GM23338 (cell line): ENCODE measurements around the gene P2RX7. TPM values are rescaled to one million over a fixed set of nuclear protein-coding genes. Genes with fewer than 3 reads are reported as not detected.

Experiments used
- ATAC-seq: fragments of 200-7000 bp; cut with Tn5 transposase; 3 replicates; pipeline ENCODE4 v1.9.1; 2020
- DNase-seq: peaks from one replicate; pipeline ENCODE4 v3.0.0-alpha.2; 2015; ENCODE audit warnings: low spot score
- H2AFZ ChIP-seq: fragments of 200-600 bp; sonication (generic); 2 replicates; pipeline ENCODE4 v1.8.0; 2016; ENCODE audit warnings: antibody characterized with exemption, mild to moderate bottlenecking, moderate library complexity
- H3F3A ChIP-seq: fragments of 200-600 bp; sonication (generic); replicated peaks from 2 replicates; pipeline ENCODE4 v1.8.0; 2017; ENCODE audit warnings: antibody characterized with exemption, mixed run types, low read depth
- H3K27ac ChIP-seq: fragments of 200-600 bp; sonication (generic); 2 replicates; pipeline ENCODE4 v1.6.1; 2016; ENCODE audit warnings: low read depth
- H3K27me3 ChIP-seq: fragments of 200-600 bp; sonication (generic); 2 replicates; pipeline ENCODE4 v1.8.0; 2016; ENCODE audit warnings: mild to moderate bottlenecking, mixed run types, moderate library complexity; ENCODE audit not compliant: insufficient read depth
- H3K36me3 ChIP-seq: fragments of 200-600 bp; sonication (generic); 2 replicates; pipeline ENCODE4 v1.8.0; 2016; ENCODE audit warnings: mild to moderate bottlenecking; ENCODE audit not compliant: insufficient read depth
- H3K4me1 ChIP-seq: fragments of 200-600 bp; sonication (generic); 2 replicates; pipeline ENCODE4 v1.8.0; 2016; ENCODE audit warnings: mild to moderate bottlenecking, moderate library complexity; ENCODE audit not compliant: insufficient read depth
- H3K4me2 ChIP-seq: fragments of 200-600 bp; sonication (generic); 2 replicates; pipeline ENCODE4 v1.7.1; 2017; ENCODE audit warnings: mixed run types
- H3K4me3 ChIP-seq: fragments of 200-600 bp; sonication (generic); 2 replicates; pipeline ENCODE4 v1.6.1; 2016; ENCODE audit warnings: mixed run types
- H3K79me2 ChIP-seq: fragments of 200-600 bp; sonication (generic); replicated peaks from 2 replicates; pipeline ENCODE4 v1.8.0; 2017; ENCODE audit warnings: mild to moderate bottlenecking; ENCODE audit not compliant: insufficient read depth
- H3K9me2 ChIP-seq: fragments of 200-600 bp; sonication (generic); 2 replicates; pipeline ENCODE4 v1.8.0; 2017; ENCODE audit not compliant: insufficient read depth
- H4K20me1 ChIP-seq: fragments of 200-600 bp; sonication (generic); replicated peaks from 2 replicates; pipeline ENCODE4 v1.8.0; 2017; ENCODE audit warnings: mild to moderate bottlenecking; ENCODE audit not compliant: insufficient read depth
- H3K27ac Mint-ChIP-seq: 2 replicates; pipeline ENCODE4 v1.8.0; 2020; ENCODE audit warnings: inconsistent platforms, mild to moderate bottlenecking, moderate library complexity, mixed read lengths
- H3K27me3 Mint-ChIP-seq: 3 replicates; pipeline ENCODE4 v1.8.0; 2022; ENCODE audit warnings: low read depth, mild to moderate bottlenecking, moderate library complexity, mixed read lengths, inconsistent platforms; ENCODE audit not compliant: insufficient read depth, poor library complexity
- H3K36me3 Mint-ChIP-seq: 3 replicates; pipeline ENCODE4 v1.8.0; 2021; ENCODE audit warnings: low read depth, mild to moderate bottlenecking, inconsistent platforms, moderate library complexity, mixed read lengths
- H3K4me1 Mint-ChIP-seq: 3 replicates; pipeline ENCODE4 v1.8.0; 2020; ENCODE audit warnings: mild to moderate bottlenecking, inconsistent platforms, mixed read lengths
- H3K4me3 Mint-ChIP-seq: 3 replicates; pipeline ENCODE4 v1.8.0; 2021; ENCODE audit warnings: moderate library complexity, mild to moderate bottlenecking, inconsistent platforms, mixed read lengths
- H3K9me3 Mint-ChIP-seq: 3 replicates; pipeline ENCODE4 v1.8.0; 2020; ENCODE audit warnings: moderate library complexity, mild to moderate bottlenecking, inconsistent platforms, mixed read lengths
- CREB1 ChIP-seq: fragments of 250-450 bp; sonication (Bioruptor Pico); IDR thresholded peaks from 2 replicates; pipeline ENCODE4 v1.5.0; 2020; ENCODE audit warnings: low read depth, mild to moderate bottlenecking, moderate library complexity
- EZH2phosphoT487 ChIP-seq: fragments of 200-600 bp; sonication (generic); IDR thresholded peaks from one replicate; pipeline ENCODE4 v1.8.1; 2018; ENCODE audit warnings: antibody characterized with exemption; ENCODE audit not compliant: unreplicated experiment
- JUNB ChIP-seq: IDR thresholded peaks from one replicate; pipeline ENCODE4 v1.6.1; 2016; ENCODE audit warnings: antibody characterized with exemption; ENCODE audit not compliant: unreplicated experiment
- REST ChIP-seq: IDR thresholded peaks from one replicate; pipeline ENCODE4 v1.6.1; 2018; ENCODE audit warnings: antibody characterized with exemption; ENCODE audit not compliant: unreplicated experiment
- ZNF114 ChIP-seq: fragments of 250-450 bp; sonication (Bioruptor Pico); IDR thresholded peaks from 2 replicates; pipeline ENCODE4 v1.5.0; 2020; ENCODE audit warnings: mild to moderate bottlenecking, moderate library complexity
- ZNF331 ChIP-seq: fragments of 250-450 bp; sonication (Bioruptor Pico); IDR thresholded peaks from 2 replicates; pipeline ENCODE4 v1.5.0; 2020; ENCODE audit warnings: low read depth, mild to moderate bottlenecking, moderate library complexity
- polyA plus RNA-seq: library from polyadenylated mRNA; unstranded; fragments of >200 nt; fragmentation: Nextera tagmentation; extraction: Ambion mirVana; gene quantifications from 2 replicates; pipeline ENCODE4 v1.2.1, GENCODE V29; 2016
- total RNA-seq: library from RNA; depleted of rRNA; stranded (reverse); fragments of >200 nt; shearing (Covaris generic); gene quantifications from 2 replicates; pipeline ENCODE4 v1.2.3, GENCODE V29; 2014
- TF ChIP-seq, protein P1 (sequence below): IDR thresholded peaks from 2 replicates; pipeline ENCODE4 v1.6.1; 2016; ENCODE audit warnings: antibody characterized with exemption
- TF ChIP-seq, protein P2 (sequence below), 2 experiments: fragments of 200-600 bp in 1 of 2; sonication (generic) in 1 of 2; conservative IDR thresholded peaks; 2 replicates each; pipeline versions ENCODE4 v1.5.1 to v1.6.1; 2016 to 2017; ENCODE audit warnings: antibody characterized with exemption in 2 of 2, low read depth in 2 of 2, mild to moderate bottlenecking in 2 of 2, moderate library complexity in 1 of 2

P2RX7 gene
- total and polyA plus RNA-seq, 2 experiments from 2014 or later = 0.24 to 0.48 TPM

DNA sequence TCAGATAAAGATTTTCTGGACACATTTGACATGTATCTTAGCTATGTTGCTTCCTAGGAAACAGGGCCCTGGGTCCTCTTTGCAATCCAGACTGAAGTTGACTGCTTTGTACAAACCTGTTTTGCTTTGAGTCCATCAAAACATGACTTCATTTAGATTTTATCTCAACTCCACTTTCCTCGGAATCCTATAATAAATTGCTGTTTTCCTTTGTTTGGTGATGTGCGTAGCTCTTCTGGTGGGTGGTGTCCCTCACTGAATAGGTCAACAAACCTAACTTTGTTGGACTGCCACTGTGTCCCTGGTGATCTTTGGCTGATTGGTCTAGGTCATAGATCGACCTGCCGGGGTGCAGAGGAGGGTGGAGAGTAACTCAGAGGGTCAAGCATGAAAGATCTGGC is 735 bp upstream of the P2RX7 start (continued):
- TF ChIP-seq REST (no peak), ZNF114 (no peak), ZNF331 (CRISPR knock-in tag) (no peak)

GRCh38 chr12:121133838-121134237 is 1.2 kb downstream of the P2RX7 start:
- Histone ChIP-seq H3K79me2 (no peaks in the 10 kb centered on the region), H3K4me2 (peak overlapping the region; percentile 81), H3F3A (0 out of 2 replicates have a peak, but pooled peaks cover 5% of the 10 kb centered on the region), H3K36me3 (no peaks in the 10 kb centered on the region), H4K20me1 (no peaks in the 10 kb centered on the region), H3K27me3 (no peaks in the 10 kb centered on the region), H3K4me1 (peaks cover 12% of the 10 kb centered on the region; the same call in 1 of the 2 replicates), H3K4me3 (peak overlapping the region; percentile 59; the same call in 1 of the 2 replicates), H3K27ac (no peak overlapping the region), H3K9me2 (0 out of 2 replicates have a peak, but pooled peaks cover 3% of the 10 kb centered on the region), H2AFZ (no peak overlapping the region; the same call in 1 of the 2 replicates)
- DNase-seq (no peak), ATAC-seq (no peak)
- Mint-ChIP-seq H3K36me3 (no peaks in the 10 kb centered on the region), H3K4me1 (peaks cover 11% of the 10 kb centered on the region), H3K27me3 (peaks cover 5% of the 10 kb centered on the region), H3K4me3 (peak overlapping the region; percentile 55; the same call in 2 of the 3 replicates), H3K9me3 (no peaks in the 10 kb centered on the region), H3K27ac (no peak overlapping the region)
- TF ChIP-seq EZH2phosphoT487 = no peak
- TF ChIP-seq CREB1 (CRISPR knock-in tag) = no peak

DNA sequence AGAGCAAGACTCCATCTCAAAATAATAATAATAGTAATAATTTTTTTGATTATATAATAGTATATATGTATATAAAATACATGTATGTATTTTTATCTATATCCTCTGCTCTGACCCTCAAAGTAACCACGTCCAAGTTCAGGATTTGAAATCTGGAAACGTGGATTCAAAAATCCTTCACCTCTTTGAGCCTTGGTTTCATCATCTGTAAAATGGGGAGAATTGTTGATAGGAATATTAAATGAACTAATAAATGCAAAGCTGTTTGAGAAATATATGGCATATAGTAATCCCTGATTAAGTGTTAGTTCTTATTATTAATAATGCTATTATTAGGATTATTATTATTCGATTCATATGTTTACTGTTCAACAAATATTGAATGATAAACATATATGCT is 2.6 kb downstream of the P2RX7 start:
- Mint-ChIP-seq H3K36me3 (no peaks in the 10 kb centered on the region), H3K4me1 (peaks cover 11% of the 10 kb centered on the region), H3K9me3 (no peaks in the 10 kb centered on the region), H3K27ac (no peak overlapping the region), H3K27me3 (peaks cover 4% of the 10 kb centered on the region), H3K4me3 (no peak overlapping the region)
- no peaks in the 10 kb centered on the region for H3K27me3 ChIP-seq
- no peaks in the 10 kb centered on the region for H3K36me3 ChIP-seq
- no peaks in the 10 kb centered on the region for H4K20me1 ChIP-seq
- H3K4me1 ChIP-seq = peaks cover 12% of the 10 kb centered on the region; the same call in 1 of the 2 replicates
- H2AFZ ChIP-seq = no peak overlapping the region
- no peak for DNase-seq
- 0 out of 2 replicates have a peak, but pooled peaks cover 3% of the 10 kb centered on the region for H3K9me2 ChIP-seq
- no peak for ATAC-seq
- no peak overlapping the region for H3K4me3 ChIP-seq
- TF ChIP-seq ZNF331 (CRISPR knock-in tag) (no peak), JUNB (no peak), ZNF114 (no peak), REST (no peak)
- TF ChIP-seq, protein P1, sequence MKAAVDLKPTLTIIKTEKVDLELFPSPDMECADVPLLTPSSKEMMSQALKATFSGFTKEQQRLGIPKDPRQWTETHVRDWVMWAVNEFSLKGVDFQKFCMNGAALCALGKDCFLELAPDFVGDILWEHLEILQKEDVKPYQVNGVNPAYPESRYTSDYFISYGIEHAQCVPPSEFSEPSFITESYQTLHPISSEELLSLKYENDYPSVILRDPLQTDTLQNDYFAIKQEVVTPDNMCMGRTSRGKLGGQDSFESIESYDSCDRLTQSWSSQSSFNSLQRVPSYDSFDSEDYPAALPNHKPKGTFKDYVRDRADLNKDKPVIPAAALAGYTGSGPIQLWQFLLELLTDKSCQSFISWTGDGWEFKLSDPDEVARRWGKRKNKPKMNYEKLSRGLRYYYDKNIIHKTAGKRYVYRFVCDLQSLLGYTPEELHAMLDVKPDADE = no peak
- TF ChIP-seq, protein P2, sequence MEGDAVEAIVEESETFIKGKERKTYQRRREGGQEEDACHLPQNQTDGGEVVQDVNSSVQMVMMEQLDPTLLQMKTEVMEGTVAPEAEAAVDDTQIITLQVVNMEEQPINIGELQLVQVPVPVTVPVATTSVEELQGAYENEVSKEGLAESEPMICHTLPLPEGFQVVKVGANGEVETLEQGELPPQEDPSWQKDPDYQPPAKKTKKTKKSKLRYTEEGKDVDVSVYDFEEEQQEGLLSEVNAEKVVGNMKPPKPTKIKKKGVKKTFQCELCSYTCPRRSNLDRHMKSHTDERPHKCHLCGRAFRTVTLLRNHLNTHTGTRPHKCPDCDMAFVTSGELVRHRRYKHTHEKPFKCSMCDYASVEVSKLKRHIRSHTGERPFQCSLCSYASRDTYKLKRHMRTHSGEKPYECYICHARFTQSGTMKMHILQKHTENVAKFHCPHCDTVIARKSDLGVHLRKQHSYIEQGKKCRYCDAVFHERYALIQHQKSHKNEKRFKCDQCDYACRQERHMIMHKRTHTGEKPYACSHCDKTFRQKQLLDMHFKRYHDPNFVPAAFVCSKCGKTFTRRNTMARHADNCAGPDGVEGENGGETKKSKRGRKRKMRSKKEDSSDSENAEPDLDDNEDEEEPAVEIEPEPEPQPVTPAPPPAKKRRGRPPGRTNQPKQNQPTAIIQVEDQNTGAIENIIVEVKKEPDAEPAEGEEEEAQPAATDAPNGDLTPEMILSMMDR (conservative IDR thresholded peaks at IDR 0.05; ENCODE audit: low read depth in 2 of 2) = no peak
- H3K4me2 ChIP-seq = no peak overlapping the region
- H3F3A ChIP-seq = 0 out of 2 replicates have a peak, but pooled peaks cover 5% of the 10 kb centered on the region
- H3K79me2 ChIP-seq = no peaks in the 10 kb centered on the region
- no peak overlapping the region for H3K27ac ChIP-seq
